Activated CD8-positive, alpha-beta memory T cell treated with anti-CD3 and anti-CD28 coated beads for 4 hours (primary cell): ENCODE results near the gene DGKI.

ENCODE experiments used
- DNase-seq, 2 donors: peaks; one replicate each; pipeline ENCODE4 v3.0.0-alpha.2; 2020; ENCODE audit warnings: low read depth in 2 of 2

DGKI gene

GRCh38 chr7:137411446-137411845 lies 435.3 kb downstream of the DGKI start:
- DNase-seq, result no peak

- no peak for DNase-seq
Measured at GRCh38 chr7:137408126-137408525, 438.6 kb downstream of the DGKI start.

GRCh38 chr7:137407078-137407477 lies 439.7 kb downstream of the DGKI start:
- DNase-seq, result no peak

GRCh38 chr7:137404660-137405317 lies 442.0 kb downstream of the DGKI start:
- DNase-seq, result no peak

GRCh38 chr7:137403353-137403695 lies 443.4 kb downstream of the DGKI start:
- no peak for DNase-seq

- no peak for DNase-seq
Measured at GRCh38 chr7:137402536-137403352, 444.0 kb downstream of the DGKI start.

- no peak for DNase-seq
Measured at GRCh38 chr7:137399827-137400823, 446.6 kb downstream of the DGKI start.

GRCh38 chr7:137396051-137396450 lies 450.7 kb downstream of the DGKI start:
- no peak for DNase-seq

GRCh38 chr7:137395420-137395819 lies 451.4 kb downstream of the DGKI start:
- no peak for DNase-seq

GRCh38 chr7:137393570-137393969 lies 453.2 kb downstream of the DGKI start:
- no peak for DNase-seq

- DNase-seq, result no peak
Measured at GRCh38 chr7:137390076-137390475, 456.7 kb downstream of the DGKI start.

GRCh38 chr7:137388916-137389315 lies 457.9 kb downstream of the DGKI start:
- no peak for DNase-seq

GRCh38 chr7:137386966-137387365 lies 459.8 kb downstream of the DGKI start:
- no peak for DNase-seq

GRCh38 chr7:137381045-137381444 lies 465.7 kb downstream of the DGKI start:
- DNase-seq, result no peak

GRCh38 chr7:137373507-137373906 lies 473.3 kb downstream of the DGKI start:
- DNase-seq, result no peak

- no peak for DNase-seq
Measured at GRCh38 chr7:137371616-137372015, 475.2 kb downstream of the DGKI start.

GRCh38 chr7:137366995-137367394 lies 479.8 kb downstream of the DGKI start:
- no peak for DNase-seq

GRCh38 chr7:137363683-137364082 lies 483.1 kb downstream of the DGKI start:
- no peak for DNase-seq

- DNase-seq, result no peak
Measured at GRCh38 chr7:137360087-137360679, 486.6 kb downstream of the DGKI start.

- no peak for DNase-seq
Measured at GRCh38 chr7:137354961-137355360, 491.8 kb downstream of the DGKI start.

GRCh38 chr7:137354396-137354795 lies 492.4 kb downstream of the DGKI start:
- DNase-seq, result no peak

- DNase-seq, result no peak
Measured at GRCh38 chr7:137351941-137352340, 494.8 kb downstream of the DGKI start.
